A673 (cell line): Measurements from ENCODE around the gene ADM2. TPM values are rescaled to one million over a fixed set of nuclear protein-coding genes. Genes with fewer than 3 reads are reported as not detected.

Experiments used
- BruUV-seq: library from RNA; stranded (reverse); fragments of 400-500 nt; replicated peaks from 2 replicates; lab custom pipeline; 2021; lab: Mats Ljungman, UMichigan
- CTCF ChIA-PET: fragments of 300-600 bp; sonication (Branson Sonifier 250); formaldehyde crosslinking; loops from one replicate; lab custom pipeline; 2022; ENCODE audit warnings: antibody characterized with exemption; lab: Charles Lee
- POLR2A ChIA-PET: fragments of 300-600 bp; sonication (Branson Sonifier 250); formaldehyde crosslinking; loops from one replicate; lab custom pipeline; 2022; ENCODE audit warnings: antibody characterized with exemption; ENCODE audit not compliant: low non-redundant PET; lab: Charles Lee
- DNase-seq: peaks from one replicate; pipeline ENCODE4 v3.0.0-alpha.2; 2015; ENCODE audit warnings: low spot score
- H3K27ac ChIP-seq: fragments of 200-600 bp; sonication (generic); 2 replicates; pipeline ENCODE4 v1.5.1; 2016; ENCODE audit warnings: mixed run types, low read depth, mild to moderate bottlenecking, mixed read lengths, antibody characterized with exemption, low read length; ENCODE audit not compliant: poor library complexity, severe bottlenecking
- H3K27me3 ChIP-seq: fragments of 200-600 bp; sonication (generic); replicated peaks from 2 replicates; pipeline ENCODE4 v1.6.1; 2017; ENCODE audit warnings: mixed run types, low read depth, mild to moderate bottlenecking, mixed read lengths, antibody characterized with exemption, low read length; ENCODE audit not compliant: insufficient read depth, poor library complexity
- H3K36me3 ChIP-seq: fragments of 200-600 bp; sonication (generic); 2 replicates; pipeline ENCODE4 v1.6.1; 2016; ENCODE audit warnings: mixed run types, mild to moderate bottlenecking, mixed read lengths, antibody characterized with exemption, low read length; ENCODE audit not compliant: insufficient read depth, poor library complexity, severe bottlenecking
- H3K4me1 ChIP-seq: fragments of 200-600 bp; sonication (generic); 2 replicates; pipeline ENCODE4 v1.6.1; 2017; ENCODE audit warnings: mixed run types, mild to moderate bottlenecking, mixed read lengths, antibody characterized with exemption, low read length; ENCODE audit not compliant: insufficient read depth, poor library complexity, severe bottlenecking
- H3K4me3 ChIP-seq: fragments of 200-600 bp; sonication (generic); 2 replicates; pipeline ENCODE4 v1.5.1; 2016; ENCODE audit warnings: low read depth, mixed run types, mild to moderate bottlenecking, mixed read lengths, low read length; ENCODE audit not compliant: poor library complexity, severe bottlenecking
- H3K9me3 ChIP-seq: fragments of 200-600 bp; sonication (generic); 2 replicates; pipeline ENCODE4 v1.6.1; 2016; ENCODE audit warnings: mixed run types, low read depth, mild to moderate bottlenecking, mixed read lengths, antibody characterized with exemption, low read length; ENCODE audit not compliant: poor library complexity, severe bottlenecking
- EZH2 ChIP-seq: fragments of 200-600 bp; sonication (generic); IDR thresholded peaks from 2 replicates; pipeline ENCODE4 v1.6.1; 2017; ENCODE audit warnings: borderline replicate concordance, low read depth, mild to moderate bottlenecking, mixed read lengths, antibody characterized with exemption, low read length; ENCODE audit not compliant: poor library complexity, severe bottlenecking
- intact Hi-C: fragments of 100-400 bp; cut with micrococcal nuclease; formaldehyde crosslinking; loops from one replicate; pipeline ENCODE4 v1.10.0; 2022; ENCODE audit not compliant: unreplicated experiment
- total RNA-seq: library from RNA; stranded (reverse); gene quantifications from 2 replicates; pipeline ENCODE4 v1.2.3, GENCODE V29; 2021
- TF ChIP-seq, protein P1 (sequence below): fragments of 300-800, 200-600 bp; sonication (generic); conservative IDR thresholded peaks from 2 replicates; pipeline ENCODE4 v1.5.1; 2017; ENCODE audit warnings: low read depth, mild to moderate bottlenecking, antibody characterized with exemption, low read length, moderate library complexity, mixed read lengths

Gene ADM2
- total RNA-seq, 1 experiment from 2014 or later = 5.4 TPM

DNA sequence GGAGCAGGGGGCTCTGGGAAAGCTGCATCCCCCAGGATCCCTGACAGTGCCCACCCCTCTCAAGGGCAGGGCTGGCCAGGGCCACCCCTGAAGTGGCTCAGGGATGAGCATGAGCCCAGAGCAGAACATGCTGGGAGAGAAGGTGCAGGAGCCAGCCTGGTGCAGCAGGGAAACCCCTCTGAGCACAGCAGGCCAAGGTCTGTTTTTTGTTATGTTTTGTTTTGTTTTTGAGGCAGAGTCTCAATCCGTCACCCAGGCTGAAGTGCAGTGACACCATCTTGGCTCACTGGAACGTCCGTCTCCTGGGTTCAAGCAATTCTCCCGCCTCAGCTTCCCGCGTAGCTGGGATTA, 5.7 kb upstream of the ADM2 start:
- H3K27ac ChIP-seq = peak overlapping the region; percentile 60
- H3K9me3 ChIP-seq = no peaks in the 10 kb centered on the region
- H3K36me3 ChIP-seq = no peaks in the 10 kb centered on the region
- H3K27me3 ChIP-seq = peaks cover 5% of the 10 kb centered on the region
- intact Hi-C loops = no loop called here
- ChIA-PET CTCF (no interaction called here), POLR2A (no interaction called here)
- BruUV-seq = no TSS peak
- DNase-seq = no peak
- peaks cover 18% of the 10 kb centered on the region for H3K4me1 ChIP-seq
- H3K4me3 ChIP-seq = peak overlapping the region; percentile 84
- TF ChIP-seq, protein P1, sequence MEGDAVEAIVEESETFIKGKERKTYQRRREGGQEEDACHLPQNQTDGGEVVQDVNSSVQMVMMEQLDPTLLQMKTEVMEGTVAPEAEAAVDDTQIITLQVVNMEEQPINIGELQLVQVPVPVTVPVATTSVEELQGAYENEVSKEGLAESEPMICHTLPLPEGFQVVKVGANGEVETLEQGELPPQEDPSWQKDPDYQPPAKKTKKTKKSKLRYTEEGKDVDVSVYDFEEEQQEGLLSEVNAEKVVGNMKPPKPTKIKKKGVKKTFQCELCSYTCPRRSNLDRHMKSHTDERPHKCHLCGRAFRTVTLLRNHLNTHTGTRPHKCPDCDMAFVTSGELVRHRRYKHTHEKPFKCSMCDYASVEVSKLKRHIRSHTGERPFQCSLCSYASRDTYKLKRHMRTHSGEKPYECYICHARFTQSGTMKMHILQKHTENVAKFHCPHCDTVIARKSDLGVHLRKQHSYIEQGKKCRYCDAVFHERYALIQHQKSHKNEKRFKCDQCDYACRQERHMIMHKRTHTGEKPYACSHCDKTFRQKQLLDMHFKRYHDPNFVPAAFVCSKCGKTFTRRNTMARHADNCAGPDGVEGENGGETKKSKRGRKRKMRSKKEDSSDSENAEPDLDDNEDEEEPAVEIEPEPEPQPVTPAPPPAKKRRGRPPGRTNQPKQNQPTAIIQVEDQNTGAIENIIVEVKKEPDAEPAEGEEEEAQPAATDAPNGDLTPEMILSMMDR = no peak
- no peak for TF ChIP-seq EZH2

DNA sequence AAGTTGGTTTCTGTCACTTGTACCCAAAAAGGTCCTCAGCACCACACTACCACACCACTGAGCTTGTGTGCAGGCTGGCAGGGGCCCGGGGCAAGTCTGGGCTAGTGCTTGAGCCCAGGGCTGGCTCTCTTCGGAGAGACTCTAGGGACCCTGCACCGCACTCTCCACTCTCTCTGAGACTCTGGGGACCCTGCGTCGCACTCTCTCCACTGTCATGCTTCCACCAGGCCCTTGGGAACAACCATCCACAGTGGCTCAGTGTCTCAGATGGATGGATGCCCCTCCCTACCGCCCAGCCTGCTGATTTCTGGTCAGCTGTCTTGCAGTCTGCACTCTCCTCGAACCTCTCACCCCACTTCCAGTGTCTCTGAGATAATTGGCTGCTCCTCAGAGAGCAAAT, 4.5 kb upstream of the ADM2 start:
- no TSS peak for BruUV-seq
- Histone ChIP-seq H3K9me3 (no peaks in the 10 kb centered on the region), H3K4me1 (peaks cover 16% of the 10 kb centered on the region), H3K27ac (no peak overlapping the region), H3K4me3 (no peak overlapping the region), H3K36me3 (no peaks in the 10 kb centered on the region), H3K27me3 (peaks cover 10% of the 10 kb centered on the region)
- DNase-seq = no peak
- TF ChIP-seq, protein P1 = no peak
- no peak for TF ChIP-seq EZH2
- ChIA-PET POLR2A (no interaction called here), CTCF (no interaction called here)
- intact Hi-C loops = no loop called here

DNA sequence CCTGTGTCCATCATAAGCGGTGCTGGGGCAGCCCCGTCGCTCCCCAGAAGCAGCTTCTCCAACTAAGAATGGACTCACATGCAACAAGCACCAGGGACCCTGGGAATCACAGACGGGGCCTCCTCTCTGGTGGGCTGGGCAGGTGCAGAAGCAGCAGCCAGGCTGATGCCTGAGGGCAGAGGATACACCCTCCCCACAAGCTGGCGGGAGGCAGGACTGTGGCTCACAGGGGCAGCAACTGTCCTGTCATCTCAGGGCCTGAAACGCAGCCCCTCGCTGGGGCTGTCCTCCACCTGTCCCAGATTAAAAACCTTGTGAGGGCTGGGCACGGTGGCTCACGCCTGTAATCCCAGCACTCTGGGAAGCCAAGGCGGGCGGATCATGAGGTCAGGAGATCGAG, 3.4 kb upstream of the ADM2 start:
- H3K4me3 ChIP-seq = no peak overlapping the region
- ChIA-PET POLR2A (no interaction called here), CTCF (no interaction called here)
- H3K27ac ChIP-seq = no peak overlapping the region
- H3K4me1 ChIP-seq = peaks cover 14% of the 10 kb centered on the region
- TF ChIP-seq EZH2 = no peak
- intact Hi-C loops = no loop called here
- no TSS peak for BruUV-seq
- no peak for DNase-seq
- peaks cover 10% of the 10 kb centered on the region for H3K27me3 ChIP-seq
- H3K9me3 ChIP-seq = no peaks in the 10 kb centered on the region
- H3K36me3 ChIP-seq = no peaks in the 10 kb centered on the region

DNA sequence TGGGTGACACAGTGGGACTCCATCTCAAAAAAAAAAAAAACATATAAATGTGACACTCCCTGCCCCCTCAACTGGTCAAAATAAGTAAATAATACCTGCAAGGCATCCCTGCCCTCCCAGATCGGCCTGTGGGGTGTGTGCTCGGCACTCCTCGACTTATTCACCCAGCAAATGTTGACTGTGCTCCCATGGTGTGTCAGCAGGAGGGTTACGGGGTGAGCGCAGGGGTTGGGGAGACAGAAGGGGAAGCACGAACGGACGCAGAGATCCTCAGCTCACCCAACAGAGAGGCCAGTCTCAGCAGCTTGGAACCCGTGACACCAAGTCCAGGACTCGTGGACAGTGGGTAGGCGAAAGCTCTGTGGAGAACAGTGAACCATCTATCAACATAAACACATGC, 1.6 kb upstream of the ADM2 start:
- H3K4me1 ChIP-seq = peaks cover 3% of the 10 kb centered on the region
- H3K4me3 ChIP-seq = no peak overlapping the region
- TF ChIP-seq, protein P1 = no peak
- no peak for TF ChIP-seq EZH2
- H3K27me3 ChIP-seq = peaks cover 10% of the 10 kb centered on the region
- no peak overlapping the region for H3K27ac ChIP-seq
- POLR2A ChIA-PET = no interaction called here
- no TSS peak for BruUV-seq
- no peaks in the 10 kb centered on the region for H3K36me3 ChIP-seq
- intact Hi-C loops = no loop called here
- no peaks in the 10 kb centered on the region for H3K9me3 ChIP-seq
- CTCF ChIA-PET = interaction anchor here (0.7 kb wide), 1 partner anchor 46 kb away, joined by 3 read pairs; the partner anchor contains the start of gene SCO2
- no peak for DNase-seq
